Heart right ventricle (tissue), 16 donors: ENCODE data around the gene ALPL. TPM values are rescaled to one million over a fixed set of nuclear protein-coding genes. Genes with fewer than 3 reads are reported as not detected.
A peak's percentile ranks its signal among the peaks of the same experiment; 100 is the strongest.

Experiments used
- ATAC-seq, 8 donors: fragments of 200-7000 bp; cut with Tn5 transposase; one replicate each; pipeline ENCODE4 v1.9.1; 2020; ENCODE audit warnings: mild to moderate bottlenecking in 8 of 8, moderate library complexity in 8 of 8, moderate number of reproducible peaks in 1 of 8
- DNase-seq, 2 donors: peaks; one replicate each; pipeline ENCODE4 v3.0.0-alpha.2; 2020
- H3K27ac ChIP-seq, 10 donors: fragments of 200-600 bp; sonication (generic) in 2 of 10; one replicate each; pipeline versions ENCODE4 v1.5.0 to v1.8.0; 2020 to 2022; ENCODE audit warnings: mild to moderate bottlenecking in 3 of 10
- H3K27me3 ChIP-seq, 7 donors: fragments of 200-600 bp; one replicate each; pipeline ENCODE4 v1.8.0; 2021 to 2022; ENCODE audit warnings: mild to moderate bottlenecking in 2 of 7
- H3K36me3 ChIP-seq, 9 donors: fragments of 200-600 bp; sonication (generic) in 1 of 9; one replicate each; pipeline versions ENCODE4 v1.5.0 to v1.8.0; 2020 to 2022; ENCODE audit warnings: mild to moderate bottlenecking in 2 of 9
- H3K4me1 ChIP-seq, 9 donors: fragments of 200-600 bp; sonication (generic) in 1 of 9; one replicate each; pipeline versions ENCODE4 v1.5.0 to v1.8.0; 2020 to 2022; ENCODE audit warnings: mild to moderate bottlenecking in 4 of 9
- H3K4me3 ChIP-seq, 10 donors: fragments of 200-600 bp; sonication (generic) in 2 of 10; one replicate each; pipeline versions ENCODE4 v1.5.0 to v1.8.0; 2020 to 2022; ENCODE audit warnings: mild to moderate bottlenecking in 7 of 10, moderate library complexity in 2 of 10
- H3K9me3 ChIP-seq, 11 donors: fragments of 200-600 bp in 10 of 11; sonication (generic) in 2 of 11; one replicate each; pipeline versions ENCODE4 v1.5.0 to v1.8.0; 2013 to 2022; ENCODE audit warnings: mild to moderate bottlenecking in 2 of 11, control low read depth in 1 of 11, moderate library complexity in 1 of 11
- WGBS, 2 donors: extraction: QIAGEN DNeasy Blood & Tissue Kit; methylation state at CpG; one replicate each; pipeline ENCODE4 v1.1.7; 2013; ENCODE audit warnings: inconsistent platforms in 1 of 2; 5-methylcytosine and 5-hydroxymethylcytosine counted together
- intact Hi-C, 10 donors: fragments of 100-400 bp; cut with DNase I; formaldehyde crosslinking; loops; one replicate each; pipeline versions ENCODE4 v1.11.1 to v1.14.2; 2022
- polyA plus RNA-seq, 2 donors: library from polyadenylated mRNA; stranded (reverse); fragments of 200-250 nt; gene quantifications; one replicate each; pipeline ENCODE4 v1.2.3, GENCODE V29; 2013
- total RNA-seq, 10 donors: library from RNA; stranded (reverse); fragmentation: NEBNext Ultra II Directional in 3 of 10; extraction: Animal tissue kit (Norgen Biotek cat#: 25700) in 3 of 10; gene quantifications; one replicate each; pipeline versions ENCODE4 v1.2.1 to v1.2.4, GENCODE V29; 2021 to 2023
- TF ChIP-seq, protein P1 (sequence below), 9 donors: fragments of 200-600 bp; sonication (generic) in 2 of 9; IDR thresholded peaks; one replicate each; pipeline versions ENCODE4 v1.5.0 to v1.8.0; 2021 to 2022; ENCODE audit warnings: antibody characterized with exemption in 9 of 9, mild to moderate bottlenecking in 5 of 9, moderate library complexity in 1 of 9
- donor health status: Arrhythmogenic right ventricular cardiomyopathy.
- donor health status: ischemic (EF 13 %, LVEDD 7.1; RV severe dilation, severe dysfunction).
- donor health status: healthy with polysubstance abuse.
- donor health status: DM: no; HTN: yes; CAD: no.
- donor health status: DM: no; HTN: no; CAD: no.
- donor health status: ischemic (EF 25% LVEDD 6.9; RV normal size, moderate dysfunction).
- donor health status: ischemic (EF 25% LVEDD 5.7; RV mildly dilated, moderate dysfunction).
- donor health status: healthy.
- donor health status: DM: yes; HTN: yes; CAD: no.
- donor health status: Ischemic cardiomyopathy.
- donor health status: ischemic (EF 35%, LVEDD 5.7; RV mildly dilated, moderate dysfunction).
- donor health status: nonischemic (EF 11% LVEDD 7.7; RV severe dilation, severe dysfunction).
- donor health status: DM: yes; HTN: yes; CAD: no.
- donor health status: PGD.
- donor health status: ischemic (EF 29% LVEDD 5.4; RV normal size, mild dysfunction).
- donor health status: nonischemic (EF 23%, LVEDD 6.1; RV moderate dilation, normal function).

ALPL gene
- total and polyA plus RNA-seq, 12 donors, result 7.1 to 21.1 (median 9.3) TPM

GRCh38 chr1:21586222-21586621 lies 77.0 kb downstream of the ALPL start:
- DNase-seq (no peak), ATAC-seq (no peak)
- H3K27ac ChIP-seq, result peak overlapping the region in 3 of 10 donors; percentile 16 to 43 (median 16)
- intact Hi-C loops, result loop anchor here in 1 of 10 donors (5.0 kb wide), 1 partner anchor 214 kb away; no protein-coding TSS in a partner anchor
- H3K4me1 ChIP-seq, result peaks cover 0 to 48% (median 32%) of the 10 kb centered on the region in 9 donors
- H3K36me3 ChIP-seq, result no peaks in the 10 kb centered on the region
- peaks cover 0 to 31% (median 19%) of the 10 kb centered on the region in 7 donors for H3K27me3 ChIP-seq
- WGBS, 2 donors, result 56 to 59% methylated on average over 12 of the region's 12 CpGs
- TF ChIP-seq, protein P1, sequence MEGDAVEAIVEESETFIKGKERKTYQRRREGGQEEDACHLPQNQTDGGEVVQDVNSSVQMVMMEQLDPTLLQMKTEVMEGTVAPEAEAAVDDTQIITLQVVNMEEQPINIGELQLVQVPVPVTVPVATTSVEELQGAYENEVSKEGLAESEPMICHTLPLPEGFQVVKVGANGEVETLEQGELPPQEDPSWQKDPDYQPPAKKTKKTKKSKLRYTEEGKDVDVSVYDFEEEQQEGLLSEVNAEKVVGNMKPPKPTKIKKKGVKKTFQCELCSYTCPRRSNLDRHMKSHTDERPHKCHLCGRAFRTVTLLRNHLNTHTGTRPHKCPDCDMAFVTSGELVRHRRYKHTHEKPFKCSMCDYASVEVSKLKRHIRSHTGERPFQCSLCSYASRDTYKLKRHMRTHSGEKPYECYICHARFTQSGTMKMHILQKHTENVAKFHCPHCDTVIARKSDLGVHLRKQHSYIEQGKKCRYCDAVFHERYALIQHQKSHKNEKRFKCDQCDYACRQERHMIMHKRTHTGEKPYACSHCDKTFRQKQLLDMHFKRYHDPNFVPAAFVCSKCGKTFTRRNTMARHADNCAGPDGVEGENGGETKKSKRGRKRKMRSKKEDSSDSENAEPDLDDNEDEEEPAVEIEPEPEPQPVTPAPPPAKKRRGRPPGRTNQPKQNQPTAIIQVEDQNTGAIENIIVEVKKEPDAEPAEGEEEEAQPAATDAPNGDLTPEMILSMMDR (IDR thresholded peaks at IDR 0.05), result no peak
- no peak overlapping the region for H3K4me3 ChIP-seq
- H3K9me3 ChIP-seq, result peaks cover 0 to 4% (median 0%) of the 10 kb centered on the region in 11 donors

GRCh38 chr1:21586846-21587601 lies 77.8 kb downstream of the ALPL start:
- no peak overlapping the region for H3K4me3 ChIP-seq
- H3K4me1 ChIP-seq, result peaks cover 0 to 48% (median 32%) of the 10 kb centered on the region in 9 donors
- peaks cover 0 to 39% (median 24%) of the 10 kb centered on the region in 7 donors for H3K27me3 ChIP-seq
- TF ChIP-seq, protein P1 (IDR thresholded peaks at IDR 0.05), result no peak
- ATAC-seq (peak; percentile 69 to 86 (median 82)), DNase-seq (peak; percentile 52 to 60)
- no peaks in the 10 kb centered on the region for H3K36me3 ChIP-seq
- peak overlapping the region in 2 of 10 donors; percentile 16 for H3K27ac ChIP-seq
- 28 to 34% methylated on average over 24 of the region's 24 CpGs for WGBS, 2 donors
- intact Hi-C loops, result loop anchor here in 1 of 10 donors (5.0 kb wide), 1 partner anchor 215 kb away; no protein-coding TSS in a partner anchor
- H3K9me3 ChIP-seq, result peaks cover 0 to 2% (median 0%) of the 10 kb centered on the region in 11 donors

DNA sequence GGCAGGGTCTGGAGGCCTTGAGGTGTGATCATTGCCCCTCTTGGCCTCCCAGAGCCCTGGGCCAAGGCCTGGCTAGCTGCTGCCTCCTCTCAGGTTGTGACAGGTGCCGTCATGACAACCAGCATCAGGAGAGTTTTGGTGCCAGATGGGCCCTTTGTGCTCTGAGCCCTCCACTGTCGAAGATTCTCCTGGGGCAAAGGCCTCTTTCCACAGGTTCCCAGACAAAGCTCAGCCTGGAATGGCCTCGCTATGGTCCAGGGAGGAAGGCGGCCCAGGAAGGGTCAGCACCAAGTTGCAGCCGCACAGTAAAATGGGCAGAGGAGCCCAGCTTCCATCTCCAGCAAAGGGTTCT lies 78.4 kb downstream of the ALPL start:
- peaks cover 0 to 41% (median 24%) of the 10 kb centered on the region in 7 donors for H3K27me3 ChIP-seq
- ATAC-seq (no peak), DNase-seq (no peak)
- H3K27ac ChIP-seq, result no peak overlapping the region
- 78 to 96% methylated on average over 5 of the region's 5 CpGs for WGBS, 2 donors
- TF ChIP-seq, protein P1 (IDR thresholded peaks at IDR 0.05), result no peak
- no peak overlapping the region for H3K4me3 ChIP-seq
- intact Hi-C loops, result loop anchor here in 1 of 10 donors (5.0 kb wide), 1 partner anchor 215 kb away; no protein-coding TSS in a partner anchor
- H3K36me3 ChIP-seq, result no peaks in the 10 kb centered on the region
- H3K9me3 ChIP-seq, result no peaks in the 10 kb centered on the region
- peaks cover 0 to 48% (median 32%) of the 10 kb centered on the region in 9 donors for H3K4me1 ChIP-seq

DNA sequence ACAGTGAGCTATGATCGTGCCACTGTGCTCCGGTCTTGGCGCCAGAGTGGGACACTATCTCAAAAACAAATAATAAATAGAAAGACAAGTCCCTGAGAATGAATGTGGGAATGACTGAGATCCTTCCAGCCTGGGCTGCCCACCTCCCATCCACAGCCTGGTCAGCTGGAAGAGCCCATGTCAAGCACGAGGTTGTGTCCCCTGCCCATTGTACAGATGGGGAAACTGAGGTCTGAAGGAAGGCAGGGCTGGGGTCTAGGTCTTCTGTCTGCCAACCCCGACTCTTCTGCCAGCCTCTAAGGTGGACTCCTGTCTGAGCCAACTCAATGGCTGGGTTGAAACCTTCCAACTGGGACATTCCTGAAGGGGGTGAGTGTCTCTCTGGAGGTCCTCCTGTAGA lies 80.4 kb downstream of the ALPL start:
- Histone ChIP-seq H3K9me3 (no peaks in the 10 kb centered on the region), H3K4me1 (peaks cover 0 to 38% (median 25%) of the 10 kb centered on the region in 9 donors), H3K27ac (peak overlapping the region in 1 of 10 donors; percentile 20), H3K4me3 (no peak overlapping the region), H3K27me3 (peaks cover 0 to 32% (median 21%) of the 10 kb centered on the region in 7 donors), H3K36me3 (no peaks in the 10 kb centered on the region)
- DNase-seq, result no peak
- TF ChIP-seq, protein P1 (IDR thresholded peaks at IDR 0.05), result no peak
- no peak for ATAC-seq
- 92 to 99% methylated on average over 5 of the region's 5 CpGs for WGBS, 2 donors
- intact Hi-C loops, result loop anchor here in 3 of 10 donors (5.0 to 10.0 kb wide), 3 partner anchors 215 to 355 kb away; no protein-coding TSS in a partner anchor
